ENCODE results near the gene SH3PXD2B.

The SH3PXD2B gene

DNA sequence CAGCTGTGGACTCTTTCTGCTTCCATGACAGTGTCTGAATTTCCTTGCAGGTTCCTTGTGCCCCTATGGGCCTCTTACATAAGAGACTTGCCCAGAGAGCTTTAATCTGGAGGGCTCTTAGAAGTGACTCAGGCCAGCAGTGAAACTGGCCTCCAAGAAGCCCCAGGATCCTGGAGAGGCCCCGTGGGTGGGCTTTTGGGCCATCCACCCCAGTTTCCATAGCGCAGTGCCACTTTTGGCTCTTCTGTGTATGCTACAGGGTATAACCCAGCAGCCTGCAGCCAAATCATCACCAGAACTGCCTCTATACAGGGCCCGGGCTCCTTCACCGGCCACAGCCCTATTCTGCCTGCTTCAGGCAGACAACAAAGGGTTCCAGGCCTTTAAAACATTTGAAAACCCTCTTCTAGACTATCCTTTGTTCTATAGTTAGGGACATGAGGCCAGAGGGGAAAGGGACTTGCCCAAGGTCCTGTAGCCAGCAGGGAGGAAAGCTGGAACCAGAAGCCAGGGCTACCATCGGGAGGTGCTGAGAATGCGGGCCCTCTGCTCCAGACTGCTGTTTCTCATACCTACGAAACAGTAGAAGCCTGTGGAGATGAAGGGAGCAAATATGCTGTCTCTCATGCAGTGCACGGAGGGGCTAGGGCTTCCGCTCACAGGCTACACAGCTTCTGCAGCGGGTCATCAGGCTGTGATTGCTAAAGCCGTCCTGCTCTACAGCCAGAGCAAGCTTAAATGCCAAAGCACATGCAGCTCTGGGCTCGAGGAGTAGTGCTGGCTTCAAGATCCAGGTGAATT is 18.0 kb downstream of the SH3PXD2B start:
- DNase-seq, result no peak

DNA sequence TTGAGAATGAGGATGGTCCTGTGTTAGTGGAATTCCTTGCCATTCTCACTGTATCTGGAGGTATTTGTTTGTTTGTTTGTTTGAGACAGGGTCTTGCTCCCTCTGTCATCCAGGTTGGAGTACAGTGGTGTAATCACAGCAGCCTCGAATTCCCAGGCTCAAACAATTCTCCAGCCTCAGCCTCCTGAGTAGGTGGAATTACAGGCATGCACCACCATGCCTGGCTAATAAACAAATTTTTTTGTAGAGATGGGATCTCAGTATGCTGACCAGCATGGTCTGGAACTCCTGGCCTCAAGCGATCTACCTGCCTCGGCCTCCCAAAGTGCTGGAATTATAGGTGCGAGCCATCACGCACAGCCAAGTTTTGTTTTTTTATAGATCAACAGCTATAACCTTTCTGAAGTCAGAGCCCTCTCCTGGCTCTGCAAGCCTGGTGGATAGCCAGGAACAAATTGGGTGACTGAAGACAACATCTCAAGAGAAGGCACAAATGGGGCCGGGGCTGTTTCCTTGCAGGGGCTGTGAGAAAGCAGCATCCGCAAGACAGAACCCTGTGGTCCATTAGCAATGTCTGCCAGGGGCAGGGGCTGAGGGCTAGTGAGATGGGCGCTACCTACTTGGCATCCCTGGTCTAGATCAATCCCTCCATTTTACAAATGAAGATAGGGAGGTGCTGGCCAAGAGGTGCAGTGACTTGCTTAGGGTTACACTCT is 18.8 kb downstream of the SH3PXD2B start:
- no peak for DNase-seq

DNA sequence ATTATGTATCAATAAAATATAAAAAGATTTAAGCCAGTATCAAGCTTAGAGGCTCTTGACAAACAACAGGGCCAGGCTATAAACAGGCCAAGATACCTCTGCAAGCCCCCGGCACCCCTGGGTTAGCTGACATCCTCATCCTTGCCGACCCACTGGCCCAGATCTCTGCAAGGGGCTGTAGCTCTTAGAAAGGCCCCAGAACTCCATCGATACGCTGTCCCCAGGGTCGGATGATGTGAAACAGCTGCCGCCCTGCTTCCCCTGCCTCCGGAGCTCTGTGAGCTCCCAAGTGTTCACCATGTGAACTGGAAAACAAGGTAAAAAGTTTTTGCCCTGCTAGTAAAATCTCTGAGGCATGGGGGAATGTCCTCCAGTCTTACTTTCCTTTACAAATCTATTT is 20.1 kb downstream of the SH3PXD2B start:
- no peak for DNase-seq

DNA sequence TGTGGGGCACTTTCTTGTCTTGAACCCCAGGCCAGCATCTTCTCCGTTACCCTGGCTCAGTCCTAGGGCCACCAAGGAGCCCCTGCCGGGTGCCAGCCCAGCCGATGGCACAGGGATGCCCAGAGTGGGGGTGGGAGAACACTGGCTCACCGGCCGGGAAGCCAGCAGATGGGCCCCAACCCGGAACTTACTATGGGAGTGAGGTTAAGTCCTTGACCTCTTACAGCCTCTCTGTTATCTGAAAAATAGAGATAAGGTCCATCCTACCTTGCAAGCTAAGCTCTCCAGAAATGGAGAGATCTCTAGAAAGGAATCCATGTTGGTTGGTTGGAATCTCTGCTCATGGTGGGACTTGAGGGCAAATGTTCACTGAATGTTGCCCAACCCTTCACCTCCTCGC is 20.8 kb downstream of the SH3PXD2B start:
- DNase-seq, result no peak

DNA sequence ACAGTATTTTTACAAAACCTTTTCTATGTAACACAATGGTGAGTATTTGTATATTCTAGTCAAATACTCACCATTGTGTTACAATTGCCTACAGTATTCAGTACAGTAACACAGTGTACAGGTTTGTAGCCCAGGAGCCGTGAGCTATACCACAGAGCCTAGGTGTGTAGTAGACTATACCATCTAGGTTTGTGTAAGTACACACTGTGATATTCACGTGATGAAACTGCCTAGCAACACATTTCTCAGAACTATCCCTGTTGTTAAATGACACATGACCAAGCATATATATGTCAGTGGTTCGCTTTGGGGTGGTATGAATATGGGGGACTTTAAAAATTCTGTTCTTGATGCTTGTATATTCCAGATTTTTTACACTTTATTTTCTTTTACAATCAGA is 21.3 kb downstream of the SH3PXD2B start:
- no peak for DNase-seq

DNA sequence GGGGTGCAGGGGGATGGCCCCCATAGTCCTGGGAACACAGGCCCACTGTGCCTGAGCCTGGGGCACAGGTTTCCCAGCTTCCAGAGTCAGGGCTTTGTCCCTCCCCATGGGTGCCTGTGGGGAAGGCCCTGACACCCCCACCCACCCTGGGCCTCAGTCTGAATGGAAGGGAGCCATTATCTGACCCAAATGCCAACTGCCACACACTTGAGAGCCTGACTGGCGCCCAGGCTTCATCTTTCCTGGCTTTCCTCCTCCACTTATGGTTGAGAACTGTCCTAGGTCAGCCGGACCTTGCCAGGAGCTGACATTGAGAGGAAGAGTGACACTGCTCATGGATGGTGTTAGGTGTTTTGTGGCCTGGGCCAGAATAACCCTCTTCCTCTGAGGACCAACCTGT is 24.0 kb downstream of the SH3PXD2B start:
- no peak for DNase-seq

DNA sequence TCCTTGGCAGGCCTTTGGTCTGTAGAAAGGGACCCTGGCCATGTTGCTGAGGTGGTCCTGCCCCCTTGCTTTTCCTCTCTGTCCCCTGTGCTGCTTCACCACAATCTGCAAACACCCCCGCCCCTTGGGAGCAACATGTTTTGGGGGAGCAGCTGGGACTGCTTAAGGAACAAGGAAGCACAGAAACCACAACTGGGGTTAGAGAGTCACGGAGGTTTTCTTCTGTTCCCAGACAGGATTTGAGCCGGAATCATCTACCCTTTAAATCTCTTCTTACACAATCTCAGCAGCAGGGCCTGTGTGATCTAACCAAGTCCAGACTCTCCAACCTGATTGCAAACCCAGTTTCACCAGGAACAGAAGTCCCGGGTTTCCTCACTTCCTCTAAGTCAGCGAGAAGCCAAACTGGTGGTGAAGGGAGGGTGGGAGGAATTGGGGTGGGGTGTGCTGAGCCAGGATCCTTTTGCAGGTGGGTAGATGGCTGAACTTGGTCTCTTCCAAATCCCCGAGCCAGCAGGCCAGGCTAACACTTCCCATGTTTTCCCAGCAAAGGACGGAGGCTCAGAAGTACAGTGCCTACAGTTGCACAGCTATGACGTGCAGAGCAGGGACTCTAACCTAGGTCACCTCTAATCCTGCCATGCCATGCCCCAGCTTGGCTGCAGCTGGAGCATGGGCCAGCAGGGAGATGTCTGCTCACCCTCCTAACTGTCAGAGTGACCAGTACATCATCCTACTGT is 25.0 kb downstream of the SH3PXD2B start:
- no peak for DNase-seq

DNA sequence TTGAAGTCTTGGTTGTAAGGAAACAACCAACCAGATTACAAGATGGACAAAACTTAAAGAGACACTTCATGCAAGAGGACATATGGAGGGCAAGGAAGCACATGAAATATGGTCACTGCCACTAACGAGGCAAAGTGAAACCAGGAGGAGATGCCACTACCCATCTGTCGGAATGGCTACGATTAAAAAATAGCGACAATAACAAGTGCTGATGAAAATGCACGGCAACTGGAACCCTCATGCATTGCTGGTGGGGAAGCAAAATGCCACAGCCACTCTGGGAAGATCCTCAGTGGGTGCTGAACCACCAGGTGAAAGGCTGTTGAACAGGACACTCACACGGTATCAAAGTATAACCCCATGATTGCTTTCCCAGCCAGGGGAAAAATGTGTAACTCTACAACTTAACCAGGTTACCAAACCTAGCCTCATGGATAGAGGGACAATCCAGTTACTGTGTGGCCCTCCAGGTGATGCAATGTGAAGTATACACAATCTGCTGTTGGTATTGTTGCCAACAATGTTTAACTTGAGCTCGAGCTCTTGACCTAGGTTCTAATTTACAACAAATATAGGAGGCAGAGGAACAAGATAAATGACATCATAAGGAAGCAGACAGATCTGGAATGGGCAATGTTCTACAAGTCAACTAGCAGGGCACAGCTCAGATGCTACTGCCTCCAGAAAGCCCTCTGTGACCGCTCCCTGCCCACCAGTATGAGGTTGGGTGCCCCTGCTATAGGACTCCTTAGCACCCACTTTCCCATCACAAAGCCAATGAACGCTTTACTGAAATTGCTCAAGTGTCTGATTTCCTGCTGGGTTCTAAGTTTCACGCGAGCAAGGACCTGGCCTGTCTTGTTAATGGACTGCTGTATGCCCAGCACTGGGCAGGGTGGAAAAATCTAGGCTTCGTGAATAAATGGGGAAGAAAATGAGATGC is 25.8 kb downstream of the SH3PXD2B start:
- DNase-seq, result no peak

DNA sequence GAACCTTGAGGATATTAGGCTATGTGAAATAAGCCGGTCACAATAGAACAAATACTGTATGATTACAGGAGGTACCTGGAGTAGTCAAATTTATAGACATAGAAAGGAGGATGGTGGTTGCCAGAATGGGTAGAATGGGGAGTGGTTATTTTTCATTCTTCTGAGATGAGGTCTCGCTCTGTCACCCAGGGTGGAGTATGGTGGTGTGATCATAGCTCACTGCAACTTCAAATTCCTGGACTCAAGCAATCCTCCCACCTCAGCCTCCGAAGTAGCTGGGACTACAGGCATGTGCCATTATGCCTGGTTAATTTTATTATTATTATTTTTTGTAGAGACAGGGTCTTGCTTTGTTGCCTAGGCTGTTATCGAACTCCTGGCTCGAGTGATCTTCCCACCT is 27.1 kb downstream of the SH3PXD2B start:
- no peak for DNase-seq

DNA sequence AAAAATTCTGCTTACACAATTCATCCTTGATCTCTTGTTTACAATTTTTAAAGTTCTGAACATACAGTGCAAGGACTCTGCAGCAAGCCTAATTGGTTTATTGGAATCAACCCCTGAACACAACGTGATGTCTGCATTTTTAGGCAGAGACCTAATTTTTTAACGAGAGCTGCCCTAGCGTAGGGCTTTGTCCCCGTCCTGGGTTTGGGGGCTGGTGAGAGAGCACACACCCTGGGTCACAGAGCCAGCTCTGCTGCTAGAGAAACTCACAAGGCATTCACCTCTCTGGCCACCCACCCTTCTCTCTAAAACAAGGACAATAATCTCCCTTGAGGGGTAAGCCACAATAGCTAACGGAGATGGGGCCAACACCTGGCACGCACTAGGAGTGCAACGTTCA is 28.2 kb downstream of the SH3PXD2B start:
- no peak for DNase-seq

DNA sequence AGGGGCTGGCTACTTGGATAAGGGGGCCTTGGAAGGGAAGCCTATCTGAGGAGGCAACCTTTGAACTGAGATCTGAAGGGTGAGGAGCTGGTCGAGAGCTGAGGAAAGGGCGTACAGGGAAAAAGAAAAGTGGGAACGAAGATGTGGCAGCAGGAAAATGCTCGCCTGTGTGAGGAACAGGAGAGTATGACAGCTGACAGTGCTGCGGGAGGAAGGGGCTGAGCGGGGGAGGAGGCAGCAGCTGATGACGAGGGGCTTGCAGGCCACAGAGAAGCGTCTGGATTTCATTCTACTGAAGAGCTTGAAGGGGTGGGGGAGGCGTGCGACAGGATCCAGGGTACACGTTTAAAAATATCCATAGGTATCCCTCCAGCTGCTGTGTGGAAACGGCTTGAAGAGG is 28.9 kb downstream of the SH3PXD2B start:
- DNase-seq, result no peak

DNA sequence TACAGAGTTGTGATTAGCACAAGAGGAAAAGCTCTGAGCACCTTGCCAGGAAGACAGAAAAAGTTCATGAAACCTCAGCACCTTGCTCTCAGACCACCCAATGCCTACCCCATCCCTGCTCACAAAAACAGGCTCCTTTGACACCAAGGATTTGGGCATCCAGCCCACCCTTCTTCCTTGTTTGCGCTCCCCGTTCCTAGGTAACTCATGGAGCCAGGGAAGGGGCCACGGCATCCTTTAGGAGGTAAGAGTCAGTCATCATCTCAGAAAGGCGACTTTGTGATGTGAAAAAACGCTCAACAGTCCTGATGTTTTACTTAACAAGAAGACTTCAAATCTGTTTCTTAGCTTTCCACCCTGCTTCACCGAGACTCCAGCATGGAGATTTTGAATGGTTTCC is 29.5 kb downstream of the SH3PXD2B start:
- DNase-seq, result no peak

DNA sequence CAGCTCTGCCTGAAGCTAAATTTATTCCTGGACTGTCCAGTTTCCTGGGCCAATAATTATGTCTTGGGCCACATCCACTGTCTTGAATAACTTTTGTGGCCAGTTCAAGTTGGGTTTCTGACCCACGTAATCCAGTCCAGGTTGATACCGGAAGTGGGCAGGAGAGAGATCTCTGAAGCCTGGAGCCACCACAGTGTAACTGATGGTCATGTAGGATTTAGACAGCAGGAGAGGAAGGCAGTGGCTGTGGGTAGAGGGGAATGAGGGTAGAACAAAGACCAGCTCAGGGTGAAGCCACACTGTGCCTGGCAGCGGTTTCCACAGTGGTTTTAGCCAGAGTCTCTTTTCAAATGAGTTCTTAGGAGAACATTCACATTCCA is 30.2 kb downstream of the SH3PXD2B start:
- no peak for DNase-seq

DNA sequence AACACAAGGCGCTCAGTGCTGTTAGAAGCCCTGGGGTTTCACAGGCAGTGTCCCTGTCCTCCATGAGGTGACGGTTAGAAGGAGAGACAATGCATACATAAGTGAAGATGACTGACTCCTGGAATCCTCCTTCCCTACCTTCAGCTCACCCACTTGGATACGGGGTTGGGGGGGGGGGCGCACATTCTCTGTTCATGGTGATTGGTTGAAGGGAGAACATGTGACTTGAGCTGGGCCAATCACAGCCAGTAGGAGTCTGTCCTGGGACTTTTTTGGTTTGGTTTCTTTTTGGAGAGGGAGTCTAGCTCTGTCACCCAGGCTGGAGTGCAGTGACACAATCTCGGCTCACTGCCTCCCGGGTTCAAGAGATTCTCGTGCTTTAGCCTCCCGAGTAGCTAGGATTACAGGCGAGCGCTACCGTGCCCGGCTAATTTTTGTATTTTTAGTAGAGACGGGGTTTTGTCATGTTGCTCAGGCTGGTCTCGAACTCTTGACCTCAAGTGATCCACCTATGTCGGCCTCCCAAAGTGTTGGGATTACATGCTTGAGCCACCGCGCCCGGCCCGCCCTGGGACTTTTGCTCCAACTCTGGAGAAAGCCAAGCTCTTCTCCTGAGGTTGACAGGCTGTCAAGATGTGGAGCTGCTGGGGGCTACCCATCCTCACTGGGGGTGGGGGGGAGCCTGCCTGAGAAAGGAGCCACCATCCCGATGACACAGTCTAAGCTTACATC is 30.8 kb downstream of the SH3PXD2B start:
- DNase-seq, result no peak

DNA sequence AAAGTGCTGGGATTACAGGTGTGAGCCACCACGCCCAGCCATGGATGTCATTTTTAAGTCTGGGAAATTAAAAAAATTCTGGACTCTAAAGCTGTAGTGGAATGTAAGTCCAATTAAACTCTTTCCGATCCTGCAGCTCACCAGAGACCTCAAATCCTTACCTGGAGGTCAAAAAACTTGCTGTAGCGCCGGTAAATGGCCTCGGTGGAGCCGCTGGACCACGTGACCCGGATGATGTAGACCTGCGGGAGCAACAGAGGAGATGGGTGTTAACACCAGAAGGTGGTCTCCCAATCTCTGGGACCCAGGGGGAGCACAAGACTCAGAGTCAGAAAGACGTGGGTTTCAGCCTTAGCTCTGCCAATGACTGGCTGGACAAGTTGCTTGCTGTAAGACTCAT is 32.1 kb downstream of the SH3PXD2B start:
- no peak for DNase-seq

DNA sequence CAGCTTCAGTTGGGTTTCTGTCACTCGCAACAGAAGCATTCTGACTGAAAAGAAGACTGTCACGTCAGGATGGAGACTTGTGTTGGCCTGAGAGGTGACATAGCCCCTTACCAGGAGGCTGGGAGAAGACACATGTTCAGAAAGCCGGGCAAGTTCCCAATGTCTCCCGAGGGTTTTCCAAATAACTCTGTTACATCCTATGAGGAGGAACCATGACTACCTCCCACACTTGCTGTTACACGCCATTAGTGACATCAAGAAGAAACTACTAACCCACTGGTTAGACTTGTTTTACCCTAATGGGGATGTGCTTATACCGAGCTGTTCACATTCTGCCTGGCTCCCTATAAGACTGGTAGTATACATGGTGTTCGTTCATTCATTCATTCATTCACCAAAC is 33.3 kb downstream of the SH3PXD2B start:
- no peak for DNase-seq

DNA sequence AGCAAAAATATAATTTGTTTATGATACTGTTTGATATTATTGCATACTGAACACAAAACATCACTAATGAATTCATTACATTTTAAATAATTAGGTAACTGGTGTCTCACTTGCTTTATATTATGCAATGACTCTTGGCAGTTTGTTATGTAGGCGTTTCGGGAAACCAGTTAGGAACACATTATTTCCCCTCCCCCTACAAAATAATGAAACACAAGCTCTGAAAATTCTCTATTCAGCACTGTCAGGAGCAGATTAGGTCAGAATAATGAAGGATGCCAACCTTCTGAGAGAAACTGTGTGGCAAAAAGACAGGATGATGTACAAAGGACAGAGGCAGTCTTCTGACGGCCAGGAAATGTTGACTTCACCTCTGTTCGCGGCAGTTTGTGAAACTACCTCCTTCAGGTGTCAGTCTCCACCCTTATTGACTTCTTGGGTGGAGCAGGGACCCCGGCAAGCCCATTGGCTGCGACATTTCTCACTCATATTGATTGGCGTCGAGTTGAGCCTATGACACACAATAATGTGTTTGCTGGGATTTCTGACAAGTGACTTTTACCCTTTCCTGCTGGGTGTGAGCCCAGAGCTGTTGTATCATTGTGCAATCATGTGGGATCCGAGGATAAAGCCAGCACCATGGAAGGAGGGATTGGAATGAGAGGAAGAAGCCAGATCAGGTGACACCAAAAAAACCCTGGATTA is 33.9 kb downstream of the SH3PXD2B start:
- DNase-seq, result no peak

DNA sequence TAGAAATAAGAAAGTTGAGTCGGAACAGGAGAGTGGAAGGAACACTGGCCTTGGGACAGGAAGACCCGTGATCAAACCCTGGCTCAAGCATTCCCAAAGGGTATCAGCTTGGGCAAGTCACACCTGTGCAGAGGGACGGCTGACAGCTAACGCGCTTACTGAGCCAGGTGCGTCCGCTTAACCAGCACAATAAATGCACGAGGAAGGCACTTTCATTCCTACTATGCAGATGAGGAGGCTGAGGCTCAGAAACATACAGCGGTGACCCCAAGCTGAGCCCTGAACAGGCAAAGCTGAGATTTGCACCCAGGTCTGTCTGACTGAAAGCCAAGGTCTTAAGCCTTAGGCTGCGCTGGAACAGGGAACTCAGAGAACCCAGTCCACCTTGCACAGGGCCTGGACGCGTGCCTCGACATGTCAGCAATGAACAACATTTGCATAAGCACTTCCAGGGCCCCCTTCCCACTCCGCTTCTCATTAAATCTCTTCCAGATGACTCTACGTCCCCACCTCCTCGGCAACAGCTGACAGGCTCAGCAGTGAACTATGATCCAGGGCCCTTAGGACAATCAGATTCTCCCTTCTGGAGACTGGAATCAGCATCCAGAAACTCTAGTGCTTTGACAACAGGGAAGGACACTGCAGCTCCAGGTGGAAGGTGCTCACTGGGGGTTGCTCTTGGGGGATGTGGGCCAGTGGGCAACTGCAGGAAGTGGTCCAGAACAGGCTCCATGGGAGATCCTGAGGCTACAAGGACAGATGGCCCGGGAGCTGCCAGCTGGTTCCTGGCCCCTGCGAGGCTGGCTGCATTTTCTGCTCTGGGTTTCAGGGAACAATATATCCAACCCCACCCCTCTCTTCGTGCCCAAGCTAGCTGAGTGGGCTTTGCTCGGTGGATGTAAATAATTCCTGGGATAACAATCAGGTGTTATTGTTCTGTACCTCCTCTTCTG is 35.2 kb downstream of the SH3PXD2B start:
- no peak for DNase-seq

DNA sequence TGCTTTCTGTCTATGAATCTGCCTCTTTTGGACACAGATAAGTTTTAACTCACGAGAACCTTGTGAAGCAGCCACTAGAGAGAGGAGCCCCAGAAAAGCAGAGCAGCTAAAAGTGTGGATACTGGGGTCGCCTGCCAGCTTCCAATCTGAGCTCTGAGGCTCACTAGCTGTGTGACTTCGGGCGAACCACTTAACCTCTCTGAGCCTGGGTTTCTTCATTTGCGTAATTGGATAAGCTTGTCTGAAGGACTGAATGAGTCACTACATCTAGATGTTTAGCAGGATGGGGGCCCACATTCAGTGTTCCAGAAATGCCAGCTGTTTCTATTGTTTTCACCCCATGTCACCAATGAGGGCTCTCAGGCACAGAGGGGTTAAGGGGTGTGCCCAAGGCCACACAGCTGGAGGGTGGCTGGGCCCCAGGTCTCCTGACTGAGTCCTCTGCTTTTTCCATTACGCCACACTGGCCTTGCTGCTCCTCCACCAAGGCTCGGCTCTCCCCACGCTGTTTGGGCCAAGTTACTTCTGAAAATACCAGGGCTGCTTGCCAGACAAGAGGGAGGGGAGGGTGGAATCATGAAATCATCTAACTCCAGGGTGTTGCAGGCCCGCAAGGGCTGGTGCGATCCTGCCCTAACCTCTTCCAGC is 36.2 kb downstream of the SH3PXD2B start:
- DNase-seq, result no peak

Measured in activated naive CD4-positive, alpha-beta T cell (primary cell).